Measurements from ENCODE around the gene SEH1L.

GRCh38 chr18:13019301-13019700, 71.5 kb downstream of the SEH1L start:
- no peak for TF ChIP-seq CTCF (IDR thresholded peaks at IDR 0.05 in 2 of 3, conservative IDR thresholded peaks at IDR 0.05 in 1 of 3; ENCODE audit: control insufficient read depth in 2 of 3, extremely low read depth in 1 of 3, insufficient read depth in 1 of 3, low read depth in 3 of 3, low read length in 3 of 3)
- TF ChIP-seq POLR2AphosphoS5 (IDR thresholded peaks at IDR 0.05; ENCODE audit: low read length): no peak
- TF ChIP-seq RELA (IDR thresholded peaks at IDR 0.05; ENCODE audit: borderline replicate concordance, partially characterized antibody): no peak
- no peak for TF ChIP-seq ETV6 (conservative IDR thresholded peaks at IDR 0.05 in 1 of 2, IDR thresholded peaks at IDR 0.05 in 1 of 2; ENCODE audit: borderline replicate concordance in 1 of 2, low read depth in 1 of 2)
- TF ChIP-seq HDGF (IDR thresholded peaks at IDR 0.05): no peak
- TF ChIP-seq GABPA (IDR thresholded peaks at IDR 0.05; ENCODE audit: low read depth): no peak
- TF ChIP-seq NR2C1 (IDR thresholded peaks at IDR 0.05): no peak
